ENCODE measurements around the gene ACVRL1. TPM values are rescaled to one million over a fixed set of nuclear protein-coding genes. Genes with fewer than 3 reads are reported as not detected.

The ACVRL1 gene
- total RNA-seq, 5 donors from 2014 or later (not counting 1 experiment from before 2014, with no cell fraction given): 0.16 to 0.58 (median 0.23) TPM; not detected in 2

DNA sequence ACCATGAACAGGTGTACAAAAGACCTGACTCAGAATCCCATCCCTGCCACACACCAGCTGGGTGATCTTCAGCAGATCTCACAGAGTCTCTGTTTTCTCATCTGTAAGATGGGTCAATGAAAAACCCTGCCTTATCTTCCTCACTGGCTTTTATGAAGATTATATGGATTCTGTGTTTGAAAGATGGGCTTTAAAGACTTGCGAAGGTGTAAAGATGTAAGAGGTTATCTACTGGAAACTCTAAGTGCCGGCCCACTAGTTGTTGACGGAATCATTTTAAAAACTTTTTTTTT lies 34.7 kb upstream of the ACVRL1 start:
- Mint-ChIP-seq H3K4me3 (no peak overlapping the region), H3K27ac (no peak overlapping the region), H3K27me3 (peaks cover 26 to 37% of the 10 kb centered on the region in 2 donors), H3K36me3 (no peaks in the 10 kb centered on the region), H3K4me1 (peaks cover 0 to 17% (median 9%) of the 10 kb centered on the region in 3 donors), H3K9me3 (no peaks in the 10 kb centered on the region)
- peaks cover 0 to 14% of the 10 kb centered on the region in 2 experiments for H3K4me1 ChIP-seq (ENCODE audit: control insufficient read depth in 1 of 2, extremely low read depth in 1 of 2, insufficient read depth in 2 of 2, low read length in 2 of 2)
- ATAC-seq (replicated peaks in 1 of 4): no peak
- H3K36me3 ChIP-seq (ENCODE audit: control insufficient read depth in 2 of 2, extremely low read depth in 1 of 2, insufficient read depth in 1 of 2, low read length in 1 of 2): no peaks in the 10 kb centered on the region
- ChIA-PET CTCF (interaction anchor here (1.2 to 2.5 kb wide), 2 partner anchors 14 to 108 kb away, joined by 3 to 7 read pairs; no protein-coding TSS in a partner anchor), POLR2A (no interaction called here)
- H3K9me3 ChIP-seq: no peaks in the 10 kb centered on the region
- H3K27me3 ChIP-seq (replicated peaks in 1 of 2; ENCODE audit: control insufficient read depth in 2 of 2, extremely low read depth in 1 of 2, insufficient read depth in 2 of 2, low read length in 1 of 2): peaks cover 0 to 53% of the 10 kb centered on the region in 2 experiments
- no peak overlapping the region for H3K4me3 ChIP-seq (ENCODE audit: control insufficient read depth in 1 of 2, extremely low read depth in 1 of 2, low read length in 1 of 2)
- no CpG with 5 or more reads among the region's 3 CpGs for WGBS (ENCODE audit: insufficient coverage)
- DNase-seq: no peak
- no peak overlapping the region for H3K27ac ChIP-seq (ENCODE audit: low read length)

DNA sequence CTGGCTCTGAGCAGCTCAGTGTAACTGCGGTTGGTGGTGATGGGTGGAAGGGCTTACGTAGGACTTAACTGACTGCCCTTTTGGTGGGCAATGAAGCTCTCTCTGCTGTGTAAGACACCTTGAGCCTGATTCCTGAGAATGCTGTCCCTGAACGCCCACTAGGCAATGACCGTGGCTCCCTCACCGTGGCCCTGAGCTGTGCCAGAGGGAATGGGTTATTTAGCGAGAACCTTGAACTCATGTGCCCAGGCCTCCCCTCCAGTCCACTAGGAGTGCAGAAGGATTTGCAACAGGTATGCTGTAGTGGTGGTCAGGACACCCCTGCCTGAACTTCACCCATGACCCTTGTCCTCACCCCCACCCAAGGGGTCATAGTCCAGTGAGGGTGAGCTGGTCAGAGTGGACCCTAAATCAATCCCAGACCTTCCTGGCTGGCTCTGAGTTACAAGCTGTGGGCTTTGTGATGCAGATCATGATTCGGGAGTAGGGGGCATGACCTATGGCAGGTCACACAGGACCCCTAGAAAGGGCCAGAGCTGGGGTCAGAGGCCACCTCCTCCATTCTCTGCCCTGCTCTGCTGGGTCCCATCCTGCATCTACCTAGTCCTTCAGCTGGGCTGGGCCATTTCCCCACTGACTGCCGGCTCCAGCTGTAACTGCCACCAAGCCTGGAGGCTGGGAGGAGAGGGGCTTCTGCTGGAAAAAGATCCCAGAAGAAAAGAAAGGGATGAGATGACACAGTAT lies 33.9 kb upstream of the ACVRL1 start:
- no peak overlapping the region for H3K4me3 Mint-ChIP-seq
- CTCF ChIA-PET: interaction anchor here (1.2 to 2.5 kb wide), 3 partner anchors 10 to 107 kb away, joined by 3 to 10 read pairs (median 7); no protein-coding TSS in a partner anchor
- H3K27ac Mint-ChIP-seq: no peak overlapping the region
- peaks cover 0 to 11% (median 6%) of the 10 kb centered on the region in 3 donors for H3K4me1 Mint-ChIP-seq
- H3K4me1 ChIP-seq (ENCODE audit: control insufficient read depth in 1 of 2, extremely low read depth in 1 of 2, insufficient read depth in 2 of 2, low read length in 2 of 2): peaks cover 0 to 14% of the 10 kb centered on the region in 2 experiments
- H3K36me3 ChIP-seq (ENCODE audit: control insufficient read depth in 2 of 2, extremely low read depth in 1 of 2, insufficient read depth in 1 of 2, low read length in 1 of 2): no peaks in the 10 kb centered on the region
- POLR2A ChIA-PET: interaction anchor here in 1 of 2 donors (0.5 kb wide), 1 partner anchor 393 kb away, joined by 12 read pairs; no protein-coding TSS in a partner anchor
- H3K27me3 Mint-ChIP-seq: peaks cover 20 to 32% of the 10 kb centered on the region in 2 donors
- H3K36me3 Mint-ChIP-seq: no peaks in the 10 kb centered on the region
- 94% methylated on average over 3 of the region's 8 CpGs for WGBS (ENCODE audit: insufficient coverage)
- no peaks in the 10 kb centered on the region for H3K9me3 ChIP-seq
- DNase-seq (no peak), ATAC-seq (replicated peaks in 1 of 4) (no peak)
- no peaks in the 10 kb centered on the region for H3K9me3 Mint-ChIP-seq
- no peak overlapping the region for H3K27ac ChIP-seq (ENCODE audit: low read length)
- no peak overlapping the region for H3K4me3 ChIP-seq (ENCODE audit: control insufficient read depth in 1 of 2, extremely low read depth in 1 of 2, low read length in 1 of 2)
- peaks cover 0 to 45% of the 10 kb centered on the region in 2 experiments for H3K27me3 ChIP-seq (replicated peaks in 1 of 2; ENCODE audit: control insufficient read depth in 2 of 2, extremely low read depth in 1 of 2, insufficient read depth in 2 of 2, low read length in 1 of 2)

DNA sequence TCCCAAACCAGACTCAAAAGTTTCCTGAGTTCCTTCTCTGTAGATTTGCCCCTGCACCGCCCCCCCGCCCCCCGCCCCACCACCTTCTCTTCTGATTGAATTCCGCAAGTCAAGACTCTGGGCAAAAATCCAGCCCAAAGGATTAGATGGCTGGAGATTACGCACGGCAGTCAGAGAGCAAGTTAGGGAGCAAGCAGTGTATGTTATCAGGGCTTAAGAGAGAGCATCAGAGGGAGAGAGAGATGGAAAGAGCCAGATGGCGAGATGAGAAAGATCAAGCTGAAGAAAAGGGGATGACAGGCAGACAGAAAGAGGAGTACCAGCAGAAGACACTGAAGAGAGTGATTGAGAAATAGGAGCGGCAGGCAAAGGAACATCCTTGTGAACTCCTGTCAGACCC lies 33.3 kb upstream of the ACVRL1 start:
- H3K9me3 ChIP-seq: no peaks in the 10 kb centered on the region
- ChIA-PET POLR2A (no interaction called here), CTCF (interaction anchor here (2.4 to 2.5 kb wide), 2 partner anchors 10 to 12 kb away, joined by 7 to 10 read pairs; no protein-coding TSS in a partner anchor)
- H3K4me3 Mint-ChIP-seq: no peak overlapping the region
- no peak for DNase-seq
- H3K36me3 ChIP-seq (ENCODE audit: control insufficient read depth in 2 of 2, extremely low read depth in 1 of 2, insufficient read depth in 1 of 2, low read length in 1 of 2): no peaks in the 10 kb centered on the region
- no peaks in the 10 kb centered on the region for H3K36me3 Mint-ChIP-seq
- H3K4me3 ChIP-seq (ENCODE audit: control insufficient read depth in 1 of 2, extremely low read depth in 1 of 2, low read length in 1 of 2): no peak overlapping the region
- no peak overlapping the region for H3K27ac ChIP-seq (ENCODE audit: low read length)
- H3K27me3 Mint-ChIP-seq: peaks cover 15 to 26% of the 10 kb centered on the region in 2 donors
- no peaks in the 10 kb centered on the region for H3K9me3 Mint-ChIP-seq
- peaks cover 0 to 39% of the 10 kb centered on the region in 2 experiments for H3K27me3 ChIP-seq (replicated peaks in 1 of 2; ENCODE audit: control insufficient read depth in 2 of 2, extremely low read depth in 1 of 2, insufficient read depth in 2 of 2, low read length in 1 of 2)
- no peak overlapping the region for H3K27ac Mint-ChIP-seq
- no peak for ATAC-seq (replicated peaks in 1 of 4)
- H3K4me1 ChIP-seq (ENCODE audit: control insufficient read depth in 1 of 2, extremely low read depth in 1 of 2, insufficient read depth in 2 of 2, low read length in 2 of 2): peaks cover 0 to 8% of the 10 kb centered on the region in 2 experiments
- peaks cover 0 to 7% (median 1%) of the 10 kb centered on the region in 3 donors for H3K4me1 Mint-ChIP-seq
- 88% methylated on average over 4 of the region's 8 CpGs for WGBS (ENCODE audit: insufficient coverage)

DNA sequence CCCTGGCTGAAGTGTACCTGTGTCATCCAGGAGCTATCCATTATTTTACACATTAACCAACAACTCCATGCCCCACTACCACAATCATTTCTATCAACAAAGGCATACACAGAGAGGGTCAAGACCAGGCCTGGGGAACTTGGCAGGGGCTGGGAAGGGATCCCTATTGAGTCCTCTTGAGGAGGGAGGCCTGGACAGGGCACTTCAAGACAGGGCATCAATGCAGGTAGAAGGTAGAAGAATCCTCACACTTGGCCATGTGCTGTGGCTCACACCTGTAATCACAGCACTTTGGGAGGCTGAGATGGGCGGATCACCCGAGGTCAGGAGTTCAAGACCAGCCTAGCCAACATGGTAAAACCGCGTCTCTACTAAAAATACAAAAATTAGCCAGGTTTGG lies 32.8 kb upstream of the ACVRL1 start:
- H3K27me3 ChIP-seq (replicated peaks in 1 of 2; ENCODE audit: control insufficient read depth in 2 of 2, extremely low read depth in 1 of 2, insufficient read depth in 2 of 2, low read length in 1 of 2): peaks cover 0 to 35% of the 10 kb centered on the region in 2 experiments
- H3K27ac Mint-ChIP-seq: no peak overlapping the region
- ChIA-PET CTCF (interaction anchor here (0.5 to 2.5 kb wide), 4 partner anchors 11 to 57 kb away, joined by 3 to 10 read pairs (median 6); no protein-coding TSS in a partner anchor), POLR2A (no interaction called here)
- H3K9me3 Mint-ChIP-seq: no peaks in the 10 kb centered on the region
- H3K4me1 Mint-ChIP-seq: peaks cover 0 to 6% (median 1%) of the 10 kb centered on the region in 3 donors
- 81% methylated on average over 4 of the region's 4 CpGs for WGBS (ENCODE audit: insufficient coverage)
- no peak for DNase-seq
- peaks cover 0 to 3% of the 10 kb centered on the region in 2 experiments for H3K4me1 ChIP-seq (ENCODE audit: control insufficient read depth in 1 of 2, extremely low read depth in 1 of 2, insufficient read depth in 2 of 2, low read length in 2 of 2)
- H3K36me3 ChIP-seq (ENCODE audit: control insufficient read depth in 2 of 2, extremely low read depth in 1 of 2, insufficient read depth in 1 of 2, low read length in 1 of 2): no peaks in the 10 kb centered on the region
- no peak for ATAC-seq (replicated peaks in 1 of 4)
- H3K4me3 Mint-ChIP-seq: no peak overlapping the region
- no peaks in the 10 kb centered on the region for H3K36me3 Mint-ChIP-seq
- H3K27me3 Mint-ChIP-seq: peaks cover 15 to 28% of the 10 kb centered on the region in 2 donors
- H3K9me3 ChIP-seq: no peaks in the 10 kb centered on the region
- no peak overlapping the region for H3K4me3 ChIP-seq (ENCODE audit: control insufficient read depth in 1 of 2, extremely low read depth in 1 of 2, low read length in 1 of 2)
- no peak overlapping the region for H3K27ac ChIP-seq (ENCODE audit: low read length)

DNA sequence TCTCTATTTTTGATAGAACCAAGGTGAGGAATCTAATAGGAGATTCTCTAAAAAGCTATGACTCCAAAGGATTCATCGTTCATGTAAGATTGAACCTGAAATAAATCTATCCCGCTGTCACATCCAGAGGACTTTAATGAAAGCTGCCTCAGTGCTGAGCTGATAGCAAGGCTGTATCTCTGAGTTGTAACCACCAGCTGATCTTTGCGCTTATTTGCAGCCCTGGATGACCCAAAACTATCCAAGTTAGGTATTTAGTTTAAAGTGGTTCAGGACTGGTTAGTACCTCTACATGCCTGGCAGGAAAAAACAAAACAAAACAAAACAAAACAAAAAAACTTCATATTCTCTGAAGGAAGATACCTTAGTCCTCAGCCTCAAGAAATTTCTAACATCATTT lies 28.2 kb upstream of the ACVRL1 start:
- Histone ChIP-seq H3K9me3 (no peaks in the 10 kb centered on the region), H3K27ac (ENCODE audit: low read length) (no peak overlapping the region), H3K36me3 (ENCODE audit: control insufficient read depth in 2 of 2, extremely low read depth in 1 of 2, insufficient read depth in 1 of 2, low read length in 1 of 2) (no peaks in the 10 kb centered on the region), H3K27me3 (replicated peaks in 1 of 2; ENCODE audit: control insufficient read depth in 2 of 2, extremely low read depth in 1 of 2, insufficient read depth in 2 of 2, low read length in 1 of 2) (peaks cover 0 to 5% of the 10 kb centered on the region in 2 experiments), H3K4me1 (ENCODE audit: control insufficient read depth in 1 of 2, extremely low read depth in 1 of 2, insufficient read depth in 2 of 2, low read length in 2 of 2) (no peaks in the 10 kb centered on the region), H3K4me3 (ENCODE audit: control insufficient read depth in 1 of 2, extremely low read depth in 1 of 2, low read length in 1 of 2) (no peak overlapping the region)
- no peak for DNase-seq
- WGBS (ENCODE audit: insufficient coverage): 88% methylated on average over 2 of the region's 3 CpGs
- Mint-ChIP-seq H3K36me3 (no peaks in the 10 kb centered on the region), H3K27me3 (peaks cover 0 to 3% of the 10 kb centered on the region in 2 donors), H3K27ac (no peak overlapping the region), H3K4me3 (no peak overlapping the region), H3K9me3 (peaks cover 0 to 2% (median 0%) of the 10 kb centered on the region in 3 donors), H3K4me1 (peaks cover 0 to under 1% (median 0%) of the 10 kb centered on the region in 3 donors)
- no peak for ATAC-seq (replicated peaks in 1 of 4)
- POLR2A ChIA-PET: no interaction called here
- CTCF ChIA-PET: interaction anchor here in 1 of 2 donors (0.7 kb wide), 1 partner anchor 1924 kb away, joined by 6 read pairs; no protein-coding TSS in a partner anchor

DNA sequence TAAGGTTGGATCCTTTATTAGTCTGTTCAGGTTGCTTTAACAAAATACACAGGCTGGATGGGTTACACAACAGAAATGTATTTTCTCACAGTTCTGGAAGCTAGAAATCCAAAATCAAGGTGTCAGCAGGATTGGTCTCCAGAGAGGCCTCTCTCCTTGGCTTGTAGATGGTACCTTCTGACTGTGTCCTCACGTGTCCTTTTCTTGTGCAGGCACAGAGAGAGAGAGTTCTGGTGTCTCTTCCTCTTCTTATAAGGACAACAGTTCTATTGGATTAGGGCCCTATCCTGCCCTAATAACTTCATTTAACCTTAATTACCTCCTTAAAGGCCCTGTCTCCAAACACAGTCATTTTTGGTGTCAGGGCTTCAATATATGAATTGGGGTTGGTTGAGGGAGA lies 24.0 kb upstream of the ACVRL1 start:
- ATAC-seq (replicated peaks in 1 of 4) (no peak), DNase-seq (no peak)
- Histone ChIP-seq H3K4me1 (ENCODE audit: control insufficient read depth in 1 of 2, extremely low read depth in 1 of 2, insufficient read depth in 2 of 2, low read length in 2 of 2) (peaks cover 6 to 12% of the 10 kb centered on the region in 2 experiments), H3K36me3 (ENCODE audit: control insufficient read depth in 2 of 2, extremely low read depth in 1 of 2, insufficient read depth in 1 of 2, low read length in 1 of 2) (no peaks in the 10 kb centered on the region), H3K4me3 (ENCODE audit: control insufficient read depth in 1 of 2, extremely low read depth in 1 of 2, low read length in 1 of 2) (no peak overlapping the region), H3K9me3 (no peaks in the 10 kb centered on the region), H3K27me3 (replicated peaks in 1 of 2; ENCODE audit: control insufficient read depth in 2 of 2, extremely low read depth in 1 of 2, insufficient read depth in 2 of 2, low read length in 1 of 2) (peaks cover 0 to 4% of the 10 kb centered on the region in 2 experiments), H3K27ac (ENCODE audit: low read length) (no peak overlapping the region)
- Mint-ChIP-seq H3K9me3 (peaks cover 0 to 2% (median 0%) of the 10 kb centered on the region in 3 donors), H3K4me1 (peaks cover 8 to 19% (median 17%) of the 10 kb centered on the region in 3 donors), H3K27me3 (peaks cover 0 to 3% of the 10 kb centered on the region in 2 donors), H3K36me3 (no peaks in the 10 kb centered on the region), H3K4me3 (no peak overlapping the region), H3K27ac (no peak overlapping the region)
- no CpG with 5 or more reads among the region's 1 CpG for WGBS (ENCODE audit: insufficient coverage)
- POLR2A ChIA-PET: no interaction called here
- CTCF ChIA-PET: no interaction called here

Data from T-cell (primary cell).